Activated CD8-positive, alpha-beta T cell treated with anti-CD3 and anti-CD28 coated beads for 36 hours (primary cell): ENCODE measurements around the gene HSPB9. TPM values are rescaled to one million over a fixed set of nuclear protein-coding genes. Genes with fewer than 3 reads are reported as not detected.

ENCODE experiments used
- ATAC-seq: fragments of 200-7000 bp; cut with Tn5 transposase; one replicate; pipeline ENCODE4 v1.10.0; 2021; ENCODE audit warnings: mild to moderate bottlenecking, moderate library complexity
- CTCF ChIA-PET: fragments of 350-600 bp; sonication (Branson Sonifier 250); formaldehyde crosslinking; loops from one replicate; lab custom pipeline; 2021; ENCODE audit warnings: antibody characterized with exemption; lab: Charles Lee
- POLR2A ChIA-PET: fragments of 350-600 bp; sonication (Branson Sonifier 250); formaldehyde crosslinking; loops from one replicate; lab custom pipeline; 2021; ENCODE audit warnings: antibody characterized with exemption; lab: Charles Lee
- DNase-seq: peaks from one replicate; pipeline ENCODE4 v3.0.0-alpha.2; 2020
- H3K27ac Mint-ChIP-seq: one replicate; pipeline ENCODE4 v1.8.0; 2021; ENCODE audit warnings: mild to moderate bottlenecking, mixed read lengths
- H3K27me3 Mint-ChIP-seq: one replicate; pipeline ENCODE4 v1.8.0; 2021; ENCODE audit warnings: mixed read lengths
- H3K36me3 Mint-ChIP-seq: one replicate; pipeline ENCODE4 v1.8.0; 2021; ENCODE audit warnings: low read depth, mixed read lengths
- H3K4me1 Mint-ChIP-seq: one replicate; pipeline ENCODE4 v1.8.0; 2021; ENCODE audit warnings: low read depth, mixed read lengths
- H3K4me3 Mint-ChIP-seq: one replicate; pipeline ENCODE4 v1.8.0; 2021; ENCODE audit warnings: mild to moderate bottlenecking, moderate library complexity, mixed read lengths
- H3K9me3 Mint-ChIP-seq: one replicate; pipeline ENCODE4 v1.8.0; 2021; ENCODE audit warnings: mixed read lengths
- CTCF ChIP-seq: fragments of 200-600 bp; IDR thresholded peaks from one replicate; pipeline ENCODE4 v1.8.0; 2022; ENCODE audit warnings: antibody characterized with exemption, mild to moderate bottlenecking
- intact Hi-C: fragments of 100-400 bp; cut with micrococcal nuclease; formaldehyde crosslinking; loops from one replicate; pipeline ENCODE4 v1.10.0; 2022
- total RNA-seq, 2 experiments: library from RNA; stranded (reverse); gene quantifications; one replicate each; pipeline ENCODE4 v1.2.3, GENCODE V29; 2021

Gene HSPB9
- total RNA-seq, 2 experiments from 2014 or later, result 0.41 TPM; not detected in 1

GRCh38 chr17:42087736-42088705, 34.6 kb upstream of the HSPB9 start:
- H3K4me1 Mint-ChIP-seq, result no peaks in the 10 kb centered on the region
- POLR2A ChIA-PET, result interaction anchor here (0.7 to 1.0 kb wide), 2 partner anchors 11 to 69 kb away, joined by 3 read pairs; no protein-coding TSS in a partner anchor
- CTCF ChIA-PET, result interaction anchor here (0.7 to 1.2 kb wide), 2 partner anchors 13 to 21 kb away, joined by 3 to 5 read pairs; no protein-coding TSS in a partner anchor
- no peak for TF ChIP-seq CTCF
- H3K27ac Mint-ChIP-seq, result no peak overlapping the region
- peaks cover 1% of the 10 kb centered on the region for H3K27me3 Mint-ChIP-seq
- H3K4me3 Mint-ChIP-seq, result no peak overlapping the region
- H3K36me3 Mint-ChIP-seq, result no peaks in the 10 kb centered on the region
- ATAC-seq (no peak), DNase-seq (no peak)
- intact Hi-C loops, result no loop called here
- H3K9me3 Mint-ChIP-seq, result no peaks in the 10 kb centered on the region

DNA sequence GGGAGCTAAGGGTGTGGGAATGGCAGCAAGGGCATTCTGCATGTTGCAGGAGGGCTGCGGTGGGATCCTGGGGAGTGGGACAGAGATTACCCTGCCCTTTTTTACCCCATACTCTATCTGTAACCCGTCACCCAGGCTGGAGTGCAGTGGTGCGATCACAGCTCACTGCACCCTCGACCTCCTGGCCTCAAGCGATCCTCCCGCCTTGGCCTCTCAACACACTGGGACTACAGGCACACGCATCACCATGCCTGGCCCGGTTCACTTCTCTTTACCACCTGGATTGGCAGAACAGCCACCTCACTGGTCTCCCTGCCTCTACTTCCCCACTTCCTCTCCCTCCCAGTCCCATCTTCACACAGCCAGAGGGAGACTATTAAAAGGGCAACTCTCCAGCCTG, 33.9 kb upstream of the HSPB9 start:
- no peaks in the 10 kb centered on the region for H3K36me3 Mint-ChIP-seq
- ChIA-PET POLR2A (interaction anchor here (1.0 kb wide), 1 partner anchor 12 kb away, joined by 3 read pairs; no protein-coding TSS in a partner anchor), CTCF (interaction anchor here (0.7 to 1.3 kb wide), 2 partner anchors 13 to 141 kb away, joined by 3 to 4 read pairs; no protein-coding TSS in a partner anchor)
- DNase-seq, result no peak
- H3K4me3 Mint-ChIP-seq, result no peak overlapping the region
- no peaks in the 10 kb centered on the region for H3K9me3 Mint-ChIP-seq
- ATAC-seq, result no peak
- peaks cover 1% of the 10 kb centered on the region for H3K27me3 Mint-ChIP-seq
- H3K27ac Mint-ChIP-seq, result no peak overlapping the region
- no peak for TF ChIP-seq CTCF
- H3K4me1 Mint-ChIP-seq, result no peaks in the 10 kb centered on the region
- intact Hi-C loops, result no loop called here

DNA sequence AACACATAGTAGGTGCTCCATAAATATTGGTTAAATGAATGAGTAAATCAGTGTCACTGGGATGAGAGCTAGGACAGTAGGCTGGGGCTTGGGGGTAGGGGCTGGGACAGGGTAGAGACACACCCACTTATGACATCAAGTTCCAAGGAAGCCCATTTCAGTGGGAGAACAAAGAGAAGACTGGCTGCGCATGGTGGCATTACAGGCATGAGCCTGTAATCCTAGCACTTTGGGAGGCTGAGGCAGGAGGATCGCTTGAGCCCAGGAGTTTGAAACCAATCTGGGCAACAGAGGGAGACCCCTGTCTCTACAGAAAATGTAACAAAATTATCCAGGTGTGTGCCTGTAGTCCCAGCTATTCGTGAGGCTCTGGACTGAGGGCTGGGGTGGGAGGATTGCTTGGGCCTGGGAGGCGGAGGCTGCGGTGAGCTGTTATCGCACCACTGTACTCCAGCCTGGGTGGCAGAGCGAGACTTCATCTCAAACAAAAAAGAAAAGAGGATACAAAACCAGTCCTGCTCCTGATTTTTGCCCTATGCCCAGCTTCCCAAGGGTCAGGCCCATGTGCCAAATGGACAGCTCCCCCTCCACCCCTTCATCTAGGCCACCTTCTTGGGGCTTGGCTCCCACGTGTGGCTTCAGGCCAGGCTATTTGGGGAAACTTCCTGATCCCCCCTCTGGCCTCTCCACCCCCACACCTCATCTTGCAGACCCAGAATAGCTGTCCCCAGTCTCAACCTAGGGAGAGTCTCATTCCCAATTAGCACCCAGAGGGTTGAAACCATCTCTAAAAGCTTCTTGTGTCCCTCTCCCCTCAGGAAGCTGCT, 31.4 kb upstream of the HSPB9 start:
- Mint-ChIP-seq H3K4me1 (no peaks in the 10 kb centered on the region), H3K9me3 (no peaks in the 10 kb centered on the region), H3K36me3 (no peaks in the 10 kb centered on the region), H3K27me3 (peaks cover 4% of the 10 kb centered on the region), H3K4me3 (no peak overlapping the region), H3K27ac (no peak overlapping the region)
- CTCF ChIA-PET, result interaction anchor here (0.9 to 2.8 kb wide), 7 partner anchors 10 to 72 kb away, joined by 3 to 12 read pairs (median 5); partner anchors contain the start of gene NKIRAS2
- POLR2A ChIA-PET, result interaction anchor here (0.9 to 1.1 kb wide), 3 partner anchors 19 to 152 kb away, joined by 3 to 4 read pairs (median 4); no protein-coding TSS in a partner anchor
- ATAC-seq, result no peak
- no peak for DNase-seq
- no peak for TF ChIP-seq CTCF
- intact Hi-C loops, result no loop called here

GRCh38 chr17:42092939-42093338, 29.7 kb upstream of the HSPB9 start:
- ChIA-PET POLR2A (no interaction called here), CTCF (interaction anchor here (1.3 to 2.8 kb wide), 3 partner anchors 16 to 27 kb away, joined by 4 to 12 read pairs (median 5); no protein-coding TSS in a partner anchor)
- Mint-ChIP-seq H3K27me3 (peaks cover 13% of the 10 kb centered on the region), H3K9me3 (no peaks in the 10 kb centered on the region), H3K36me3 (no peaks in the 10 kb centered on the region), H3K4me3 (no peak overlapping the region), H3K4me1 (peaks cover 6% of the 10 kb centered on the region), H3K27ac (no peak overlapping the region)
- DNase-seq (no peak), ATAC-seq (no peak)
- TF ChIP-seq CTCF, result no peak
- intact Hi-C loops, result no loop called here
